IMR-90 (cell line): ENCODE results near the gene FFAR3. TPM values are rescaled to one million over a fixed set of nuclear protein-coding genes. Genes with fewer than 3 reads are reported as not detected.

Experiments used
- ATAC-seq: fragments of 200-7000 bp; cut with Tn5 transposase; 2 replicates; pipeline ENCODE4 v1.9.1; 2020; ENCODE audit warnings: low read depth, mild to moderate bottlenecking, moderate library complexity
- BruUV-seq: library from RNA; stranded (reverse); fragments of 400-500 nt; replicated peaks from 2 replicates; lab custom pipeline; 2021; lab: Mats Ljungman, UMichigan
- CTCF ChIA-PET: fragments of 300-600 bp; formaldehyde crosslinking; extraction: SDS; loops from one replicate; lab custom pipeline; 2021; ENCODE audit warnings: antibody characterized with exemption; lab: Yijun Ruan, JAX
- POLR2A ChIA-PET: fragments of 300-600 bp; sonication (Branson Sonifier 250); formaldehyde crosslinking; loops from one replicate; lab custom pipeline; 2022; ENCODE audit warnings: antibody characterized with exemption; ENCODE audit not compliant: unreplicated experiment; lab: Charles Lee
- DNase-seq: peaks from one replicate; pipeline ENCODE4 v3.0.0; 2013
- H2AFZ ChIP-seq: replicated peaks from 2 replicates; pipeline ENCODE3; 2013; ENCODE audit warnings: low read length, mild to moderate bottlenecking; ENCODE audit not compliant: poor library complexity
- H2AK5ac ChIP-seq: 2 replicates; pipeline ENCODE4 v1.6.1; 2013; ENCODE audit warnings: low read depth, low read length, inconsistent platforms
- H2AK9ac ChIP-seq: replicated peaks from 2 replicates; pipeline ENCODE3; 2013; ENCODE audit warnings: mild to moderate bottlenecking, low read depth, low read length, moderate library complexity; ENCODE audit not compliant: poor library complexity
- H2BK120ac ChIP-seq: 2 replicates; pipeline ENCODE4 v1.6.1; 2013; ENCODE audit warnings: low read depth, low read length, inconsistent platforms
- H2BK15ac ChIP-seq: 3 replicates; pipeline ENCODE4 v1.6.1; 2013; ENCODE audit warnings: low read depth, low read length, inconsistent platforms
- H2BK20ac ChIP-seq: 2 replicates; pipeline ENCODE4 v1.6.1; 2013; ENCODE audit warnings: low read depth, mild to moderate bottlenecking, inconsistent platforms, low read length, moderate library complexity
- H2BK5ac ChIP-seq: 2 replicates; pipeline ENCODE4 v1.6.1; 2013; ENCODE audit warnings: mild to moderate bottlenecking, low read depth, low read length, inconsistent platforms; ENCODE audit not compliant: poor library complexity, severe bottlenecking
- H3K14ac ChIP-seq: replicated peaks from 2 replicates; pipeline ENCODE4 v1.6.1; 2013; ENCODE audit warnings: low read depth, low read length, inconsistent platforms
- H3K18ac ChIP-seq: 2 replicates; pipeline ENCODE4 v1.6.1; 2013; ENCODE audit warnings: low read depth, low read length, control low read depth
- H3K23ac ChIP-seq: 2 replicates; pipeline ENCODE4 v1.6.1; 2013; ENCODE audit warnings: low read depth, low read length, inconsistent platforms
- H3K27ac ChIP-seq: 2 replicates; pipeline ENCODE4 v1.5.1; 2013; ENCODE audit warnings: mild to moderate bottlenecking, control low read depth, low read length; ENCODE audit not compliant: insufficient read depth
- H3K27me3 ChIP-seq: 2 replicates; pipeline ENCODE4 v1.6.1; 2013; ENCODE audit warnings: low read length; ENCODE audit not compliant: control insufficient read depth, insufficient read depth
- H3K36me3 ChIP-seq: 2 replicates; pipeline ENCODE4 v1.6.1; 2013; ENCODE audit warnings: low read length, mixed read lengths; ENCODE audit not compliant: control insufficient read depth, insufficient read depth
- H3K4ac ChIP-seq: 2 replicates; pipeline ENCODE4 v1.6.1; 2013; ENCODE audit warnings: low read depth, low read length, inconsistent platforms
- H3K4me1 ChIP-seq: 2 replicates; pipeline ENCODE4 v1.6.1; 2013; ENCODE audit warnings: low read length, mixed read lengths; ENCODE audit not compliant: control insufficient read depth, insufficient read depth
- H3K4me2 ChIP-seq: 2 replicates; pipeline ENCODE4 v1.6.1; 2013; ENCODE audit warnings: low read depth, mild to moderate bottlenecking, control low read depth, low read length, moderate library complexity
- H3K4me3 ChIP-seq: 2 replicates; pipeline ENCODE4 v1.5.1; 2013; ENCODE audit warnings: low read depth, mild to moderate bottlenecking, control low read depth, low read length, moderate library complexity; ENCODE audit not compliant: insufficient read depth
- H3K56ac ChIP-seq: 2 replicates; pipeline ENCODE4 v1.6.1; 2013; ENCODE audit warnings: low read length, inconsistent platforms; ENCODE audit not compliant: insufficient read depth; ENCODE audit errors: extremely low read depth
- H3K79me1 ChIP-seq, 2 experiments: 2 replicates each; pipeline ENCODE4 v1.6.1; 2013; ENCODE audit warnings: low read length in 2 of 2, inconsistent platforms in 1 of 2, low read depth in 1 of 2
- H3K9ac ChIP-seq: 2 replicates; pipeline ENCODE4 v1.6.1; 2013; ENCODE audit warnings: low read depth, low read length, control low read depth
- H3K9me1 ChIP-seq: 2 replicates; pipeline ENCODE4 v1.6.1; 2013; ENCODE audit warnings: low read length, inconsistent platforms; ENCODE audit not compliant: insufficient read depth
- H3K9me3 ChIP-seq: 2 replicates; pipeline ENCODE4 v1.6.1; 2013; ENCODE audit warnings: low read length; ENCODE audit not compliant: control insufficient read depth, insufficient read depth
- H4K20me1 ChIP-seq: 2 replicates; pipeline ENCODE4 v1.6.1; 2013; ENCODE audit warnings: low read length, inconsistent platforms; ENCODE audit not compliant: insufficient read depth
- H4K5ac ChIP-seq: 2 replicates; pipeline ENCODE4 v1.6.1; 2013; ENCODE audit warnings: mild to moderate bottlenecking, low read depth, low read length, control low read depth
- H4K8ac ChIP-seq, 2 experiments: 2 replicates each; pipeline ENCODE4 v1.6.1; 2013; ENCODE audit warnings: low read depth in 2 of 2, low read length in 2 of 2, control low read depth in 1 of 2, inconsistent platforms in 1 of 2
- H4K91ac ChIP-seq: 2 replicates; pipeline ENCODE4 v1.6.1; 2013; ENCODE audit warnings: low read depth, low read length, inconsistent platforms; ENCODE audit not compliant: insufficient read depth
- BHLHE40 ChIP-seq: fragments of 150-350 bp; IDR thresholded peaks from 2 replicates; pipeline ENCODE4 v1.6.1; 2016; ENCODE audit warnings: mild to moderate bottlenecking, low read depth, low read length
- CEBPB ChIP-seq: IDR thresholded peaks from 2 replicates; pipeline ENCODE4 v1.6.1; 2012; ENCODE audit warnings: low read depth, low read length, improper control_type of control experiment
- CHD1 ChIP-seq: IDR thresholded peaks from 2 replicates; pipeline ENCODE4 v1.6.1; 2012; ENCODE audit warnings: low read depth, low read length, improper control_type of control experiment
- FOS ChIP-seq: fragments of 150-350 bp; IDR thresholded peaks from 2 replicates; pipeline ENCODE4 v1.6.1; 2016; ENCODE audit warnings: low read depth, low read length
- MAFK ChIP-seq: IDR thresholded peaks from 2 replicates; pipeline ENCODE4 v1.6.1; 2012; ENCODE audit warnings: low read depth, low read length, improper control_type of control experiment
- MAZ ChIP-seq: IDR thresholded peaks from 2 replicates; pipeline ENCODE4 v1.6.1; 2012; ENCODE audit warnings: low read depth, mild to moderate bottlenecking, low read length, improper control_type of control experiment, moderate library complexity, borderline replicate concordance
- MXI1 ChIP-seq: IDR thresholded peaks from 2 replicates; pipeline ENCODE4 v1.6.1; 2012; ENCODE audit warnings: low read depth, mild to moderate bottlenecking, low read length, moderate library complexity, borderline replicate concordance
- NFE2L2 ChIP-seq: fragments of 150-350 bp; IDR thresholded peaks from 2 replicates; pipeline ENCODE4 v1.6.1; 2016; ENCODE audit warnings: low read depth, mild to moderate bottlenecking, low read length
- POLR2A ChIP-seq: IDR thresholded peaks from 2 replicates; pipeline ENCODE4 v1.6.1; 2012; ENCODE audit warnings: mild to moderate bottlenecking, low read depth, low read length
- RAD21 ChIP-seq: IDR thresholded peaks from 2 replicates; pipeline ENCODE4 v1.6.1; 2012; ENCODE audit warnings: low read length, improper control_type of control experiment
- RCOR1 ChIP-seq: IDR thresholded peaks from 2 replicates; pipeline ENCODE4 v1.6.1; 2012; ENCODE audit warnings: mild to moderate bottlenecking, low read length, improper control_type of control experiment; ENCODE audit not compliant: insufficient replicate concordance
- RFX5 ChIP-seq: IDR thresholded peaks from 2 replicates; pipeline ENCODE4 v1.8.0; 2012; ENCODE audit warnings: low read depth, mild to moderate bottlenecking, low read length, moderate library complexity
- SMC3 ChIP-seq: fragments of 150-350 bp; IDR thresholded peaks from 2 replicates; pipeline ENCODE4 v1.6.1; 2016; ENCODE audit warnings: low read depth, mild to moderate bottlenecking, antibody characterized with exemption, low read length, moderate library complexity
- WGBS, 2 experiments: methylation state at CpG; one replicate each; pipeline versions ENCODE4 v1.1.5 to v1.1.7; 2013; ENCODE audit warnings: missing lambda C conversion rate in 2 of 2; ENCODE audit not compliant: insufficient read length in 1 of 2; ENCODE audit errors: extremely low coverage in 2 of 2; 5-methylcytosine and 5-hydroxymethylcytosine counted together
- dilution Hi-C: fragments of 300-500 bp; cut with HindIII; formaldehyde crosslinking; loops from one replicate; pipeline ENCODE4 v1.14.3; 2018; ENCODE audit warnings: low sequenced_read_pairs; ENCODE audit not compliant: unreplicated experiment
- in situ Hi-C: fragments of 300-500 bp; cut with MboI; formaldehyde crosslinking; loops from 3 replicates; pipeline ENCODE4 v1.14.3; 2019; ENCODE audit warnings: low sequenced_read_pairs, inconsistent platforms, mixed read lengths
- intact Hi-C: fragments of 100-400 bp; cut with micrococcal nuclease; formaldehyde crosslinking; loops from 2 replicates; pipeline ENCODE4 v1.10.0; 2022
- polyA plus RNA-seq, 3 experiments: library from polyadenylated mRNA; depleted of rRNA; stranded (reverse); fragments of >200 nt; gene quantifications; 2 replicates each; pipeline ENCODE4 v1.2.3, GENCODE V29; 2012; ENCODE audit warnings: low replicate concordance in 1 of 3
- total RNA-seq: library from RNA; depleted of rRNA; stranded (reverse); fragments of >200 nt; gene quantifications from 2 replicates; pipeline ENCODE4 v1.2.3, GENCODE V29; 2012
- TF ChIP-seq, protein P1 (sequence below): conservative IDR thresholded peaks from 2 replicates; pipeline ENCODE4 v1.5.1; 2012; ENCODE audit warnings: mild to moderate bottlenecking, low read depth, low read length, improper control_type of control experiment
- TF ChIP-seq, protein P2 (sequence below): fragments of 150-350 bp; IDR thresholded peaks from 2 replicates; pipeline ENCODE4 v1.6.1; 2017; ENCODE audit warnings: mild to moderate bottlenecking, antibody characterized with exemption, low read length, low read depth

The FFAR3 gene
- total and polyA plus RNA-seq, 2 of the 4 experiments (the other 2 are of a cell fraction) = not detected

DNA sequence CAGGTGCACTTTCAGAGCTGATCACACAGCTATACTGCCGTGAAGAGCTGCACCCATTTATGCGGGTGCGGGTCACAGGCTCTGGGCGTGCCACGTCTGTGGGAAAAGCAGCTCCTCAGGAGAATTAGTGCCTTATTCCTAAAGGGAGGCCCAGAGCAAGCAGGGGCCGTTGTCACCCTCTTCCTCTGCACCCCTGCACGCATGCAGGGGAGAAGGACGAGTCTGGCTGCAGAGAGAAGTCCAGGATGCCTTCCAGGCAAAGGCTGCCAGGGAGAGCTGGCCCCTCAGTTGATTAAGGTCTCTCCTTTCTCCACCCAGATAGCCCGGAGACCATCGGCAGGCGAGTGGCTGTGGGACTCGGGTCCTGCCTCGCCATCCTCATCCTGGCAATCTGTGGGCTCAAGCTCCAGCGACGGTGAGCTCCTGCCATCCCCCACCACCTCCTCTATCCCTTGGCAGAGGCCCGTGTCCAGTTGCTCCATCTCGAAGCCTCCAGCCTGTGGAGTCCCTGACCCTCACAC lies 13.7 kb upstream of the FFAR3 start:
- H4K91ac ChIP-seq = no peak overlapping the region
- no peak overlapping the region for H3K23ac ChIP-seq
- H2BK15ac ChIP-seq = no peak overlapping the region
- no peak overlapping the region for H4K5ac ChIP-seq
- H3K18ac ChIP-seq = no peak overlapping the region
- dilution Hi-C loops = no loop called here
- no peak overlapping the region for H3K4me2 ChIP-seq
- intact Hi-C loops = no loop called here
- H2BK5ac ChIP-seq = no peak overlapping the region
- POLR2A ChIA-PET = no interaction called here
- H3K9me1 ChIP-seq = no peaks in the 10 kb centered on the region
- no TSS peak for BruUV-seq
- H3K27ac ChIP-seq = no peak overlapping the region
- no peaks in the 10 kb centered on the region for H4K20me1 ChIP-seq
- no peak overlapping the region for H4K8ac ChIP-seq
- no peak overlapping the region for H3K9ac ChIP-seq
- no peak overlapping the region for H2BK20ac ChIP-seq
- H3K79me1 ChIP-seq = no peaks in the 10 kb centered on the region
- H3K4ac ChIP-seq = no peak overlapping the region
- no peak overlapping the region for H3K14ac ChIP-seq
- WGBS, 2 experiments = 100% methylated on average over 4 of the region's 17 CpGs; no CpG with 5 or more reads in 1 of the 2 experiments
- H3K4me1 ChIP-seq = no peaks in the 10 kb centered on the region
- no peaks in the 10 kb centered on the region for H3K9me3 ChIP-seq
- TF ChIP-seq RCOR1 (no peak), BHLHE40 (no peak), CHD1 (no peak), RAD21 (no peak), FOS (no peak), SMC3 (no peak), CEBPB (no peak), RFX5 (no peak), MXI1 (no peak), MAZ (no peak), MAFK (no peak), POLR2A (no peak), NFE2L2 (no peak)
- TF ChIP-seq, protein P1, sequence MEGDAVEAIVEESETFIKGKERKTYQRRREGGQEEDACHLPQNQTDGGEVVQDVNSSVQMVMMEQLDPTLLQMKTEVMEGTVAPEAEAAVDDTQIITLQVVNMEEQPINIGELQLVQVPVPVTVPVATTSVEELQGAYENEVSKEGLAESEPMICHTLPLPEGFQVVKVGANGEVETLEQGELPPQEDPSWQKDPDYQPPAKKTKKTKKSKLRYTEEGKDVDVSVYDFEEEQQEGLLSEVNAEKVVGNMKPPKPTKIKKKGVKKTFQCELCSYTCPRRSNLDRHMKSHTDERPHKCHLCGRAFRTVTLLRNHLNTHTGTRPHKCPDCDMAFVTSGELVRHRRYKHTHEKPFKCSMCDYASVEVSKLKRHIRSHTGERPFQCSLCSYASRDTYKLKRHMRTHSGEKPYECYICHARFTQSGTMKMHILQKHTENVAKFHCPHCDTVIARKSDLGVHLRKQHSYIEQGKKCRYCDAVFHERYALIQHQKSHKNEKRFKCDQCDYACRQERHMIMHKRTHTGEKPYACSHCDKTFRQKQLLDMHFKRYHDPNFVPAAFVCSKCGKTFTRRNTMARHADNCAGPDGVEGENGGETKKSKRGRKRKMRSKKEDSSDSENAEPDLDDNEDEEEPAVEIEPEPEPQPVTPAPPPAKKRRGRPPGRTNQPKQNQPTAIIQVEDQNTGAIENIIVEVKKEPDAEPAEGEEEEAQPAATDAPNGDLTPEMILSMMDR = no peak
- TF ChIP-seq, protein P2, sequence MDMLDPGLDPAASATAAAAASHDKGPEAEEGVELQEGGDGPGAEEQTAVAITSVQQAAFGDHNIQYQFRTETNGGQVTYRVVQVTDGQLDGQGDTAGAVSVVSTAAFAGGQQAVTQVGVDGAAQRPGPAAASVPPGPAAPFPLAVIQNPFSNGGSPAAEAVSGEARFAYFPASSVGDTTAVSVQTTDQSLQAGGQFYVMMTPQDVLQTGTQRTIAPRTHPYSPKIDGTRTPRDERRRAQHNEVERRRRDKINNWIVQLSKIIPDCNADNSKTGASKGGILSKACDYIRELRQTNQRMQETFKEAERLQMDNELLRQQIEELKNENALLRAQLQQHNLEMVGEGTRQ = no peak
- in situ Hi-C loops = loop anchor here (25.0 kb wide), 1 partner anchor 243 kb away; the partner anchor contains the start of gene PMIS2
- H2BK120ac ChIP-seq = no peak overlapping the region
- no peak overlapping the region for H2AFZ ChIP-seq
- H2AK5ac ChIP-seq = no peak overlapping the region
- peaks cover 11% of the 10 kb centered on the region for H3K27me3 ChIP-seq
- CTCF ChIA-PET = no interaction called here
- no peak overlapping the region for H2AK9ac ChIP-seq
- no peak overlapping the region for H3K56ac ChIP-seq
- DNase-seq = no peak
- ATAC-seq = no peak
- no peak overlapping the region for H3K4me3 ChIP-seq
- H3K36me3 ChIP-seq = no peaks in the 10 kb centered on the region
